Measurements from ENCODE around the gene LRRC51.

DNA sequence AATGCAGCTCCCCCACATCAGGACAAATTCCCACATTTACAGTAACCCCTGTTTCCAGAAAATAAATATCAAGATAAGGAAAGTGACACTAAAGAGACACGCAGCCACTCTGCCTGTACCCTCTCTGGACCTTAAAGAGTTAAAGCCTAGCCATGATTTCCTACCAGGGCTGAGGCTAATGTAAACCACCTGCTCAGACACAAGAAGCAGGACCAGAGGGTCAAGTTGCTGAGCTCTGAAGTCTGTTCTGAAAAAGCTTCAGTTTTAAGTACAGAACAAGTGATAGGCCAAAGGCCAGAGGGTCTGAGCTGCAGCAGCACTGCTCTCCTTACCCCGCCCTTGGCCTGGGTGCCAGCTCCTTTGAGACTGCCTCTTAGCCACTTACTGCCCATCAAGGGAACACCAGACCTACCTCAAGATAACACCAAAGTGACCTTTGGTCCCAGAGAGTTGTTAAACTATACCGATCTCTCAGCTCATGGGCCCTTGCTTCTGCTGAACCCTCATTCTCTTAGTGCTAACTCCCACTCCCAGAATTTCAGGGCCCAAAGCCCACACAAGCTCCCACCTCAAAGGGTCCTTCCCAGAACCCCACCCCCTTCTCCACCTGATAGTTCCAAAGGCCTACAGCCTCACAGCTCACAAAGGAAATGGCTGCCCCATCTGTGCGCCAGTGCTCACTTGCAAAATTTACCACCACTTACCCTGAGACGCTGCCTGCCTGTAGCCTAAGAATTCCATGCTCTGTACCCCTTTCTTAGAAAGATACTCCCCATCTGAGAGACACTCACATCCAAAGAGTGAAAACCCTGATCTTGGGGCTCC lies 41.4 kb upstream of the LRRC51 start:
- TF ChIP-seq CTCF (conservative IDR thresholded peaks at IDR 0.05; ENCODE audit: low read depth, low read length) (no peak), MXI1 (IDR thresholded peaks at IDR 0.05; ENCODE audit: borderline replicate concordance, low read depth, low read length) (no peak), MAZ (IDR thresholded peaks at IDR 0.05; ENCODE audit: borderline replicate concordance, low read depth, low read length) (no peak), MAFK (IDR thresholded peaks at IDR 0.05; ENCODE audit: low read depth, low read length) (no peak), POLR2A (IDR thresholded peaks at IDR 0.05; ENCODE audit: low read depth, low read length) (no peak), SMC3 (IDR thresholded peaks at IDR 0.05; ENCODE audit: low read depth, low read length) (no peak), BHLHE40 (IDR thresholded peaks at IDR 0.05; ENCODE audit: low read depth, low read length) (no peak), ELK1 (IDR thresholded peaks at IDR 0.05; ENCODE audit: borderline replicate concordance, low read depth, low read length) (no peak), RAD21 (IDR thresholded peaks at IDR 0.05; ENCODE audit: low read length) (no peak), FOS (IDR thresholded peaks at IDR 0.05; ENCODE audit: low read depth, low read length) (no peak), RCOR1 (IDR thresholded peaks at IDR 0.05; ENCODE audit: insufficient replicate concordance, low read length) (no peak), CEBPB (IDR thresholded peaks at IDR 0.05; ENCODE audit: low read depth, low read length) (no peak)
- TF ChIP-seq, protein P1, sequence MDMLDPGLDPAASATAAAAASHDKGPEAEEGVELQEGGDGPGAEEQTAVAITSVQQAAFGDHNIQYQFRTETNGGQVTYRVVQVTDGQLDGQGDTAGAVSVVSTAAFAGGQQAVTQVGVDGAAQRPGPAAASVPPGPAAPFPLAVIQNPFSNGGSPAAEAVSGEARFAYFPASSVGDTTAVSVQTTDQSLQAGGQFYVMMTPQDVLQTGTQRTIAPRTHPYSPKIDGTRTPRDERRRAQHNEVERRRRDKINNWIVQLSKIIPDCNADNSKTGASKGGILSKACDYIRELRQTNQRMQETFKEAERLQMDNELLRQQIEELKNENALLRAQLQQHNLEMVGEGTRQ (IDR thresholded peaks at IDR 0.05; ENCODE audit: low read depth, low read length) = no peak
